ENCODE measurements around the gene MAPK4.
"Not testable (repeated sequence)": the region's sequence is repeated elsewhere in the genome, so short reads cannot be mapped to it uniquely, and the experiment has no call there.

The MAPK4 gene

DNA sequence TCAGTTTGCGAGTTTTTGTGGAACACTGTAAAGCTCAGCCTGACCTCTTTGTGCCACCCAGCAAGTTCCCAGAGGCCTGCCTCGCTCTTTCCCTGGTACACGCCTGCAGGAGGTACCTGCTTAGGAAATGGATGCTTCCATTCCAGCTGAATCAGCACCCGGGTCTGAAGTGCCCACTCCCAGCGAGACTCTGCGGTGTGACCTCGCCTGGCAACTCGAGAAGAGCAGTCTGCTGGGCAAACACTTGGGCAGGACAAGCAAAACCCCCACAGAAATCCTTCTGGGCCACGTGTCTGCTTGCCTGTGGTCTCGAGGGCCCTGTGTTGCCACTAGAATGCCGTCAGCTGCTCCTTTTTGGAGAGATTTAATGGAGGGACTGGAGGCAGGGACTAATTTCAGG, 127.6 kb downstream of the MAPK4 start:
- no peak for DNase-seq

DNA sequence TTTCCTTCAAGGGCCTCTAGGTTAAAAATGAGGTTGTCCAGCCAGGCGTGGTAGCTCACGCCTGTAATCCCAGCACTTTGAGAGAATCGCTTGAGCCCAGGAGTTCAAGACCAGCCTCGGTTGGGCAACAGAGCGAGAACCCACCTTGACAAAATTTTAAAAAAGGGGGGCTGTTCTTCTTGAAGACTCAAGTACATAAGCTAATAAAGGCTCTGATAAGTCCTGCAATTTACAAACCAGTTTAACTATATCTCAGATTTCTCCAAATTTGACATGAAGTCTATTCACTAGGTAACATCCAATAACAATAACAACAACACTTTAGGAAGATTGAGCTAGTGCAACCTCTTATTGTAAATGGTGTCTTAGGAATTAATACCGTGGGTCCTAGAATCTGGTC, 129.7 kb downstream of the MAPK4 start:
- no peak for DNase-seq

DNA sequence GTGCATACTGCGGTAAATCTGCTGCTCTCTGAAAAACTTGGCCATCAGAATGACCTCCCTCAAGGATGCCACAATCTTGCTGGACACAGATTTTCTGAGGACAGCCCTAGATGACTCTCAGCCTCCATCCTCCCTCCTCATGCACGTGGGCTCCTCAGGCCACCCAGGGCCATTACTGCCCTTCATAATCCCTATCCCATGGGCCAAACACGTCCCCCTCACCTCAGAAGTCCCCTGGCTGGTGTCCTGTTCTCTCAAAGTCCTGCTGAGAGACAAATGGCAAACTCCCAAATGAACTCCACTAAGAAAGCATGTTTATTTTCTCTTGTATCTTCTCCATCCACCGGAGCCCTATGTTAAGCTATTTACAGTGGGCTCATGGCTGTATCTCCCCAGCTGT, 134.3 kb downstream of the MAPK4 start:
- DNase-seq: no peak

DNA sequence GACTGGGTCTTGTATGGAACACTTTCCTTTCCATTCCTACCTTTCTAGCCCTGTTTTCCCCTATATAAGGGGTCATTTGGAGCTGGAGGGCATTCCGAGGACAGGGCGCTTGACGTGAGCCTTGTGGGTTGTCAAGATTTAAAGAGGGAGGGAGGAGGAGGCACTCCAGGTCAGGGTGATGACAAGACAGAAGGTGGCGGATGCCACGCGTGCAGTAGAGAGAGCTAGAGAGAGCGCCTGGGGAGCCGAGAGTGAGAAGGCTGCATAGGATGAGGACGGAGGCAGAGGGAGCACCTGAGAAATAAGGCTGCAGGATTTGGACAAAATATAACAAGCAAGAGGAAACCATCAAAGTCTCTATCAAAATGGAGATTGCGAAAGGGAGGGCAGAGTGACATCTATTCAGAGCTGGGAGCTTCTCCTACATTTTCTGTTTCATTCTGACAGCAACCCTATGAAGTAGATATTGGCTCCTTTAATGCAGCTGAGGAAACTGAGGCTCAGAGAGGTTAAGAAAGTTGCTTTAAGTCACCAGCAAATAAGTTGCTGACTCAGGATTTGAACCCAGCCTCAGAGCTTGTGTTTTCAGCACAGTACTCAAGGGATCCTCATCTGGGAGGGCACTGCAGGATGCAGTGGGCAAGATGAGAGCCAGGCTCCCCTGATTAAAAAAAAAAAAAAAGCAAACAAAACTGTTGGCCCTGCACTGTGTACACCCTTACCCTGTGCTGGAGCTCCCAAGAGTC, 135.7 kb downstream of the MAPK4 start:
- no peak for DNase-seq

DNA sequence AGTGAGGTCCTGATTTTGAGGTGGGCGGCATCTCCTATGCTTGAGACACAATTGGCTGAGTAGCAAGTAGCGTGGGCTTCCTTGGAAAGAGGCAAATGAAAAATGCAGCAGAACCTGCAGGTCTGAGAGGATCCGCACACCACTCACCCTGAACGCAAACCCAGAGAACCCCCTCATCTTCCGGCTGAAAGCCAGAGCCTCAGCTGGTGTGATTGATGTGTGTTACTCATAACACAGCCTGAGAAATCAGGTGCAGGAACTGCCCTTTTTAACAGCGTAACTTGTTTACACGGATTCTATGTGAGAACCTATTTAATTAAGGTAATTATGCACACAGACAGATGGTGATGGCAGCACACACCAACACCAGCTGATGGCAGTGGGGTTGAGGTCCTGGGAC, 136.5 kb downstream of the MAPK4 start:
- peak; percentile 53 for DNase-seq

DNA sequence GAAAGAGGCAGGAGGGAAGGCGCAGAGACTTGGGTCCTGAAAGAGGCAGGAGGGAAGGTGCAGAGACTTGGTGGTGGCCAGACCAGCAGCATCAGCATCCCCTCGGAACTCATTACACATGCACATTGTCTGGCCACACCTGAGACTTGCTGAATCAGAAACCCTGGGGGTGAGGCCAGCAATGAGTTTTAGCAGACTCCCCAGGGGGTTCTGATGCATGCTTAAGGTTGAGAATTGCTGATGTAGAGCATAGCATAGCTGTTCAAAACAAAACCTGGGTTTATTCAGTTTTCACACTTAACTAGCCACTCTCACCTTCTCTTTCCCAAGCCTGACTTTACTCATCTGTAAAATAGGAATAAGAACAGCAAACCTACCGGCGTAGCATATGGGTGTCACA, 137.0 kb downstream of the MAPK4 start:
- DNase-seq: no peak

DNA sequence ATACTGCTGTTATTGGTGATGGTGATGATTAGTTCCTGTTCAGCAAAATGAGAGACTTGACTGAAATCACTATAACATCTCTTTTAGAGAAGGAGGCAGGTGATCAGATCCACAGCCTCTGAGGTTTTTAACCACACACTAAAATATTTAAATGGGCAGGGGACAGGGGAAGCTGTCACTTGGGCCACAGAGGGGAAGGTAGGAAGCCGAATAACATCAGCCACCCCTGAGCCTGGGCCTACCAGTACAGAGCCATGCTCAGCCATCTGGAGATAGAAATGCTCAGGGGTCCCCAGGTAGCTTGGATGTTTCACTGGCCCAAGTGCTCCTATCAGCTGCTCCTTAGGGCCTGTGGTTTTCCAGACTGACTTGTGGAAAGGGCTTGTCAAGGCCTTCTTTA, 137.6 kb downstream of the MAPK4 start:
- DNase-seq: no peak

DNA sequence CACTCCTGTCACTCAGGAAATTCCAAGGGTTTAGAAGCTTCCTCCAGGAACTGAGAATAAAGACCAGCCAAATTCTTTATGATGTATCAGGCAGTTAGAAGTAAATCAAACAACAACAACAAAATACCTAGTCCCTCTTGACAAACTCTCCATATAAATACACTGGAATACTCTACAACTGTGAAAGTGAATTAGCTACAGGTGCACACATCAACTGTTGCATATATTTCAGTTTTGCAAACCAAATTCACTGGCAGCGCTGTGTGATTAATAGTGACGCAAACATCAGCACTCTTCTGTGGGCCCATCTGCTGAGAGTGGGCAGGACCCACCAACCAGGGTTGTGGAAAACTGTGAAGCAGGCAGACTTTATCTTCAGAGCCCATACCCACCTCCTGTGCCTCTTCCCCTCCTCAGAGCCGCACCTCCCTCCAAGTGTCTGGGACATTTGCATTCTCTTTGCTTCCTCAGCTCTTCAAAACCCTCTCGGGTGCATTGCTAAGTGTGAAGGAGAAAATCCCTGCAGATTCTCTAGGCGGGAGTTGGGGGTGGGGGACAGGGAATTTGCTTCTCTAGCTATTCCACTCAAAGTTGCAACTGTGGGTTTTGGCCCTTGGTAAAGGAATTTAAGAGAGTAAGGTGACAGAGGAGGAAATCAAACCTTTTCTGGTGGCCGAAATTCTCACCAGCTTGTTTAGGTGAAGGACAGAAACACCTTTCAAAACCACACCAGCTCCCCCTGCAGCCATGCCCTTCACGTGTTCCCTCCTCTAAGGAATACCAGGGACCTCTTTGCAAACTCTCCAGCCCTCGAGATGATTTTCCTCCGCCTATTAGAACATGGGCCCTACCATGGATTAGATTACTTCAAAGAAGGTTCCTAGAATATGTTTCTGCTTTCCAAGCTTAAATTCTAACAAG, 140.6 kb downstream of the MAPK4 start:
- DNase-seq: no peak

DNA sequence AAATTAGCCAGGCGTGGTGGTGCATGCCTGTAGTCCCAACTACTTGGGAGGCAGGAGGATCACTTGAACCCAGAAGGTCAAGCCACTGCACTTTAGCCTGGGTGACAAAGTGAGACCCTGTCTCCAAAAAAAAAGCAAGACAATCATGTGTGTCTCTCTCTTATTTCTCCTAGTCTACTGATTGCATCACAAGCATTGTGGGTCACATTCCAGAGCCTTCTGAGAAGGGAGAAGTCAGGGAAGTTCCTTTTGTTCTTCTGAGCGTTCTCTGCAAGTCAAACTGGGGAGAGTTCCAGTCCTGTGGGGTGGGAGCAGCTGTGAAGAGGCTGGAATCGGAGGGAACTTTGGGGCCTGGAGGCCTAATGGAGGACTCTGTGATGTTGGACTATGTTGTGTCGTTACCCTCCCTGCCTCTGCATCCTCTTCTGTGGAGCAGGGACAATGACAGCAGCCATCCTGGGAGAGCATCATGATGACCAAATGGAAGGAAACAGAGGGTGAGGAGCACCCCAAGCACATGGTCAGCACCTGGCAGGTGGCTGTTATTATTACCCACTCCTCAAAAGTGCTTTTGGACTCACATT, 144.6 kb downstream of the MAPK4 start:
- no peak for DNase-seq

DNA sequence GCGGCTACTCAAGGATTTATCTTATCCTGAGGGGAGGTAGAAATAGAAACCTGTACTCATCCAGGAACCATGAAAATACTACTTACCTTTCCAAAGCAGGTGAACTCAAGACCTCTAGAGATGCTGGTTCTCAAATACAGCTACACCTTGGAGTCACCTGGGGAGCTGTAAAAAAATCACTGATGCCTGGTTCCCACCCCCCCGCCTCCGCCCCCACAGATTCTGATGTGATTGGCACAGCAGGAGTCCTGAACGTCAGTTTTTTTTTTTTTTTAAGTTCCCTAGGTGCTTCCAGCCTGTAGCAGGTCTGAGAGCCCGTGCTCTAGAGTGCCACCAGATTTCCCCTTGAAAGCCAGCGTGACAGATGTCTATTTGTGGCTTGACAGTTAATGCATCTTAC, 146.3 kb downstream of the MAPK4 start:
- DNase-seq: peak; percentile 83

DNA sequence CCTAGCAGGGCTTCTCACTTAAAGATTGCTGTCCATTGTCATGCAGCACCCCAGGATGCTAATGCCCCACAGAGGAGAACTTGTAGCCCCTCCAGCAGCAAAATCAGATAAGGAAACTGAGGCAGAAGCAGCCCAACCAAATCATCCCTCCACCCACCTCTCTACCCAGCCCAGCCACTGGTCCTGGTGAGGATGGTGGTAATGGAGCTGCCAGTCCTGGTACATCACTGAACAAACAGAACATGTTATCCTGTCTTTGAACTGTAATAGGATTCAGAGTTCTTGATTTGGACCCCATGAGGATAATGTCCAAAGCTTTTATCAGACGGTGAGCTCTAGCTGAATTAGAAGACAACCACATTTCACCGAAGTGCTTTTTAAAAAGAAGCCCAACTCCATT, 146.8 kb downstream of the MAPK4 start:
- DNase-seq: no peak

DNA sequence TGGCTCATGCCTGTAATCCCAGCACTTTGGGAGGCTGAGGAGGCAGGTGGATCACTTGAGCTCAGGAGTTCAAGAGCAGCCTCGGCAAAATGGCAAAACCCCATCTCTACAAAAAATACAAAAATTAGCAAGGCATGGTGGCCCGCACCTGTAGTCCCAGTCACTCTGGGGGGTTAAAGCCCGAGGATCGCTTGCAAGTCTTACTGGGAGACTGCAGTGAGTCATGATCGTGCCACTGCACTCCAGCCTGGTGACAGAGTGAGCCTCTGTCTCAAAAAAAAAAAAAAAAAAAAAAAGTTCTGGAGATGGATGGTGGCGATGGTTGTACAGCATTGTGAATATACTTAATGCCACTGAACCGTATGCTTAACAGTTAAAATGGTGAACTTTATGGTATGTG, 147.4 kb downstream of the MAPK4 start:
- not testable (repeated sequence) for DNase-seq

DNA sequence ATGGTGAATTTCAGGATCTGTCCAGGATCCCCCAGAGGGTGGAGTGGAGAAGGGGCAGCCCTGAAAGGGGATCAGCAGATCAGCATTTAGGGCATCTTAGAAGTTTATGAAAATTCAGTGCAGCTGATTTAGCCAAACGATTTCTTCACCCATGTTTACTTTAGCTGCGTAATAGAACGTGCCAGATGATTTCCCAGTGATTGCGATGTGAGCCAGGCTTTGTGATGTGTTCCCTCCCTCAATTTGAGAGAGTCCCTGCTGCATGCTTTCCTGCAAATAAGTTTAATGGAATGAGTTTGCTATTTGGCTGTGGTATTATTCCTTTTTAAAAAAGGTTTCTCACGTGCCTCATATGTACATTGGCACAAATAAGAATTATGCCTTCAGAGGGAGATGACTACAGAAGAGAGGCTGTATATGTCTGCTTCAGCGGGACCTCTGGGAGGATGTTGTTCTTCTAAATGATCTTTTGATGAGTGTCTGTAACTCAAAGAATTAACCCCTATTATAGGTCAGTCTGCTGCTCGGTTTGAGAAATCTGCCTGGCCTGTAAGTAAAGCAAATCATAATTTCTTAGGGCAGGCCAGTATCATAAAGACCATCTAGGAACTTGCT, 148.1 kb downstream of the MAPK4 start:
- peak; percentile 52 for DNase-seq

DNA sequence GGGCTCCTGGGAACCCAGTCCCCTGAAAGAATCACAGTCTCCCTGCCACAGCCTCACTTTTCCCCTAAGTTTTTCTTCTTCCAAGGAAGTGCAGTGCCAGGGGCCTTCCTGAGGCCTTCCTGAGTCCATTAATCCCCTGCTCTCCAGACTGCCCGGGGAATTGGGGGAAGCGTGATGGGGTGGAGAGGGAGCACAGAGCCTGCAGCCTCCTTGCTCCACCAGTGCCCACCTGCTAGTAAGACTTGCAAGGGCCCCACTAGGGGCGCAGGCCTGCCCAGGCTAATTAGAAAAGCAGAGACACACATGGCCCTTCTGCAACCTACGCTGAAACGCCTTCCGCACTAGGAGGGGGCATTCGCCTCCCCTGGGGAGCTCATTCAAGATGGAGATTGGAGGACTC, 149.3 kb downstream of the MAPK4 start:
- no peak for DNase-seq

DNA sequence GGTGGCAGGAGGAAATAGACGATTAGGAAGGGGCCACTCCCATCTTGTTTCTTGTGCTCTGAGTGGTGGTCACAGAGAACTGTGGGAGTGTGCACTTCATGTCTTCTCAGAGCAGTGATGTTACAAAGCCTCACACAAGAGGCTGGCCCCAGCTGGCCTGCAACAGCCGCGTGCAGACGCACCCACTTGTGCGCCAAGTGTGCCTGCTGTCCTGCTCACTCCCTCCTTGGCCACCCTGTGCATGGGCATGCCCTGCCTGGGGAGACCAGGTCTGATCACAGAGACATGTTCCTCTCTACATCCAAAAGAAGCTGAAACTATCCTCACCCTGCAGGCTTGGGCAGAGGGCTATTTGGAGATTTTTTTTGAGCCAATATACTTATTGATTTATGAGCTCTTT, 151.5 kb downstream of the MAPK4 start:
- peak; percentile 73 for DNase-seq

DNA sequence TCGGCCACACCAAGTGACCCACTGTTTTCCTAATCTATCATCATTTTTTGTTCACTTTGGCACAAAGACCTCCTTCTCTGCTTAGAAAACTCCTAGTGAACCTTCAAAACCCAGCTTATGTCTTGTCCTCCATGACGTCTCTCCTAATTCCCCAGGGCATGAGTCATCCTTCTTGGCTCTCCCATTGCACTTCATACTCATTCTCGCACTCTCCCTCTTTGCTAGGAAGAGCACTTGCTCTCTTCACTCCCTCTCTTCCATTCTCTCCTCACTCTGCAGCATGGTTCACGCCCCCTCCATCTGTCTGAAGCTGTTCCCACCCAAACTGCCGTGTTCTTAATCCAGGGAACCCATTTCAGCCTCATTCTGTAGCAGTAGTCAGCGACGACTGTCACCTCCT, 156.0 kb downstream of the MAPK4 start:
- no peak for DNase-seq

DNA sequence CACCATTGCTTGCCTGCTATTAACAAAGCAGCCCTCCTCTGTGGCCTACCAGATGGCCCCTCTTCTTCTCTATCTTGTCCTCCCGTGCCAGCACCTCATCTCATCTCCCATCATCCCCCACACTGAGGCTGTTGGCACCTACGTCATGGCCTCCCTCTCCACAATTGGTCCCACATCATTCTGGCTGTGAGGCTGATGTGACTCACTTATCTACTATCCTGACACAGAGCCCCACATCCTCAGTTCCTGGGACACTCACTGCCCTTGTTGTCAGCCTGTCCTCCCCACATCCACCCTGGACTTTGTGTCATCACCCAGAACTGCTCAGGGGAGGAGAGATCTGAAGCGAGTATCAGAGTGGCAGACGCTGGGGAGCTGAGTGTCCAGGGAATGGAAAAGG, 157.0 kb downstream of the MAPK4 start:
- no peak for DNase-seq

DNA sequence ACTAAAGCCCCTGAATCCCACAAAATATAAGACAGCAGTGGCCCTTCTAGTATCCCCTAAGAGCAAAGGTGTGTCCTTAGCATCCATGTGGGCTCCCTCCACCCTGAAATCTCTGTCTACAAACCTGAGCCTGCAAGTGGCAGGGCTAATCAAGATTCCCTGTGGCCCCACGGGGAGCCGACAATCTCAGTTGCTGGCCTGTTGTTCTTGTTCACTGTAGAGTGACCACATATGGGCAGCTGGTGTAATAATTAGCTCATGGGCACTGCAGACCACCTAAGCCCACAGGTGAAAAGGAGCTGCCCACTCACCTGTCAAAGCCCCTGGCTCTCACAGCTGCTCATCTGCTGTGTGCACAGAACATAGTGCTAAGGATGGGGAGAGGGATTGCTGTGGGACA, 157.7 kb downstream of the MAPK4 start:
- no peak for DNase-seq

DNA sequence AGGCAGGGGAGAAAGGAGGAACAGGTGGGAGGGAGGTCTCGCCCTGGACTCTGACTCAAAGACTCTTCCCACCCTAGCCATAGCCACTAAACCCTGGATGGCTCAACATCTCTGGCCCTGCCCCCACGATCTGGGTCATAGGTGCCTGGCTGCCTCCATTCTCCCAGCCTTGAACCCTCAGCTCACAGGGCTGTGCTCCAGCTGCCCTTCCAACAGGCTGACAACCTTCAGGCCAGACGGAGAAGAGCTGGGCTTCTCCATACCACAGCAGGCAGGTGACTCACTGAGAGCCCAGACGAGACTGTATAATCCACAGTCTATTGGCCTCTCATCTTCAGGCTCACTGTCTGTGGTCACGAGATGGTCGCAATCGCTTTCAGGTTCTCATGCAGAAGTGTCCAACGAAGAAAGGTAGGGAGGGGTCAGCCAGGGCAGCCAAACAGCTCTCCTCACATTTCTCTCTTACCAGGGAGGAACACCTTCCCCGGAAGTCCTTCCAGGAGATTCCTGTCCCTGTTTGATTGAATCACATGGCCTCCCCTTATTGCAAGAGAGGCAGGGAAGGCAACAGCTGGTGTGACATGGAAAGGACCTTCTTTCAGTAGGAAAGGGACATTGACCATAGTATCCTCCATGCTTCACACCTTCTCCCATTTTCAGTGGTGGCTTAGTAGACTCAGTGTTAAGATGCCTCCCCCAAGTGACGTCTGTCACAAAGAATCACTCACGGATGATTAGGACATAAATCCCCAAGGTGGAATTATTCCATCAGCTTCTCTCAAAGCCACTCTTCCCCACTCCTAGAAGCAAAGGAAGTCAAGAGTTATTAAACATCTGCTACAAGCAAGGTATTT, 159.8 kb downstream of the MAPK4 start:
- no peak for DNase-seq

DNA sequence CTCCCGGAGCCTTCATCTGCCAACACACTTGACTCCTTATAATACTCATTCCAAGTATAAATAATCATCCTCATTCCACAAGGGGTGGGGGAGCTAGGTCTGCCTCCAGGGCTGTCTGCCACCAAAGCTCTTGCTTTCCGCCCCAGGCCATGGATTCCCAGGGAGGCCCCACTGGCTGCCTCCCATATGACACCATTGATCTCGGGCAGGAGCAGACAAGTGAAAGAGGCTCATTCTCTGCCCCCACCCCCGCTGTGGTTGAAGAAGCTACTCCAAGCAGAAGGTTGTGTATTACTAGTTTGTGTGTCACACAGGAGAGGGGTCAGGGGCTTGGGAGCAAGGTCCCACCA, 160.4 kb downstream of the MAPK4 start:
- DNase-seq: no peak

DNA sequence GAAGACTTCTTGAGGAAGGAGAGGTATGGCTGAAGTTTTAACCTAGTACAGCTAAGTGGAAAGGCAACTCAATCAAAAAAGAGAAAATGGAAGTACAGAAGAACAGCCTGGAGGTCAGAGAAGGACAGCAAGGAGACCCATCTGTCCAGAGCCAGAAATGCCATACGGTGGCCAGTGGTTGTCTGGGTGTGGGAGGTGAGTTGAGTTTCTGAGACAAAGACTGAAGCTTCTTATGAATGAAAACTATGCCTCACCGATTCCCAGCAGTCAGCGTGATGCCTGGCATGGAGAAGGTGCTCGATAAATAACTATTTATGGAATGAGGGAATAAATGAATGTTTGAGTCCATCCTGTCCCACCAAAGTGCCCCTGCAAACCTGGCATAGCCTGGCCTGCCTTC, 161.1 kb downstream of the MAPK4 start:
- no peak for DNase-seq

DNA sequence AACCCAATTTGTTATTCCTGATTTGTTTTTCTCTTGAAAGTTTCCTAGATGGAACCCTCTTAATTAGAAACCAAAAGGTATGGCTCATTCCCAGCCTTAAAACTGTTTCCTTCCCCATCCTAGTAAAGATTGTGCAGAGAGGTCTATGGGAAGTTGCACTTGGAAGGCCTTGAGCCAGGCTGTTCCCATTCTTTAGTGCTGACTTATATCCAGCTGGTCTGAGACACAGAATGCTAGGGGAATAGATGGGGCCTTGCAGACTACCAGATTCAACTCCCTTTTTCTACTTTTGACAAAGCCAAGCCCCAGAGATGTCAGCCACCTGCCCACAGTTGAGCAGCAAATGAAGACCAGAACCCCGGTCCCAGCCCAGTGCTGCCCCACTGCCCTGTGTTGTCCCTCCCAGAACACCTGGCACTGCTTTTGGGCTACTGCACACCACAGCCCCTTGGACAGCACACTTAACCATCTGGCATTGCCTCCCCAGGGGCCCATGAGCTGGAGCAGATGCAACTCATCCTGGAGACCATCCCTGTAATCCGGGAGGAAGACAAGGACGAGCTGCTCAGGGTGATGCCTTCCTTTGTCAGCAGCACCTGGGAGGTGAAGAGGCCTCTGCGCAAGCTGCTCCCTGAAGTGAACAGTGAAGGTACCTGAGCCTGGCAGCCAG, 161.7 kb downstream of the MAPK4 start:
- no peak for DNase-seq

All from NCI-H748 treated with DMSO at 0.1 percent for 48 hours (cell line).